Activated naive CD4-positive, alpha-beta T cell treated with Interleukin-2 at 50 U/mL for 16 hours (primary cell): ENCODE data around the gene TTLL11.

Experiments used
- DNase-seq: peaks from one replicate; pipeline ENCODE4 v3.0.0-alpha.2; 2020

The TTLL11 gene

GRCh38 chr9:122107291-122107805 is 14.2 kb upstream of the TTLL11 start:
- no peak for DNase-seq

DNA sequence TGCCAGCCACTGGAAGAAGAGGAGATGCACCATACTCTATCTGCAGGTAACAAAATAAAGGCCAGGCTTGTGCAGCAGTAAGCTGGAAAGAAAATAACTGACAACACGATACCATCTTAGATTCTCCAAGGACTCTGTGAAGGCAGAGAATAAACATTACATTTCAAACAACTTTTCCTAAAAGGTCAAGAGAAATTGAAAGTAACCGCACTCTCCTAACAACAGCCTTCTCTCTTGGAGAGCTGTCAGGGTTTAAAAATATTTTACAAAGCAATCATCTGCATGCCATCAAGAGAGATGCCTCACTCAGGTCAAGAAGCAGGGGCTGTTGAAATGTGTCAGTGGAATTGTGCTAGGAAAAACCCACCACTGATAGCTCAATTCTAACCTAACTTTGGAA is 13.5 kb upstream of the TTLL11 start:
- DNase-seq = no peak

DNA sequence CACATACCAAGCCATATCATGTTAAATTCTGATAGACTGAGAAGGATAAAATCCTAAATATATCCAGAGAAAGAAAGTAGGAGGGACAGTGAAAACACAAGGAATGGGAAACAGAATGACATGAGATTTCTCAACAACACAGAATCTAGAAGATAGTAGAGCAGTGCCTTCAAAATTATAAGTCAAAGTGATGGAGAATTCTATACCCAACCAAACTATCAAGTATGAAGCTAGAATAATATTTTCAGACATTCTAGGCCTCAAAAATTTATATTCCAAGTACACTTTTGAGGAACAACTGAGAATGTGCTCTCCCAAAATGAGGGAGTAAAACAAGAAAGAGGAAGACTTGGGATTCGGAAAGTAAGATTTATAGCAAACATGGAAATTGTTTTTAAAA is 10.9 kb upstream of the TTLL11 start:
- DNase-seq = no peak

DNA sequence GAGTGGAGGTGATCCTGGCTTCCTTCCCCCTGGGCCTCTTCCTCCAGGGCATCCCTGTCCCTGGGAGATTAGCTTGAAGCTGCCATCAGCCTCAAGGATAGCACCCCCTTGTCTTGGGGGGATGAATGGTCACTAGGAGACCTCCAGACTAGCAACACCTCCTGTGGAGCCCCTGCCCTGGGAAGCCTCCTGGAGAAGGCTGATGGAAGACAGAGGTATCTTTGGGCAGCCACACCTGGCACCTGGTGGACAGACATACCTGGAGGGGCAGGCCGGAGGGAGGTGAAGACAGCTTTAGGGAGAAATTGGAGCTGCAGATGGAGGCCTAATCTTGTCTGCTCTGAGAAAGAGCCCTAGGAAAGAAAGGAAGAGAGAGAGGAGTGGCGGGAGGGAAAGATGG is 9.0 kb upstream of the TTLL11 start:
- DNase-seq = no peak

- no peak for DNase-seq
These were observed 7.6 kb upstream of the TTLL11 start for GRCh38 chr9:122100756-122101155.

GRCh38 chr9:122099271-122099869 is 6.3 kb upstream of the TTLL11 start:
- DNase-seq = peak; percentile 81

- DNase-seq = no peak
These were observed 4.7 kb upstream of the TTLL11 start for GRCh38 chr9:122097679-122098315.

GRCh38 chr9:122096620-122097415 is 3.7 kb upstream of the TTLL11 start:
- DNase-seq = no peak

- DNase-seq = peak; percentile 57
These were observed 2.1 kb upstream of the TTLL11 start for GRCh38 chr9:122095010-122095767.

DNA sequence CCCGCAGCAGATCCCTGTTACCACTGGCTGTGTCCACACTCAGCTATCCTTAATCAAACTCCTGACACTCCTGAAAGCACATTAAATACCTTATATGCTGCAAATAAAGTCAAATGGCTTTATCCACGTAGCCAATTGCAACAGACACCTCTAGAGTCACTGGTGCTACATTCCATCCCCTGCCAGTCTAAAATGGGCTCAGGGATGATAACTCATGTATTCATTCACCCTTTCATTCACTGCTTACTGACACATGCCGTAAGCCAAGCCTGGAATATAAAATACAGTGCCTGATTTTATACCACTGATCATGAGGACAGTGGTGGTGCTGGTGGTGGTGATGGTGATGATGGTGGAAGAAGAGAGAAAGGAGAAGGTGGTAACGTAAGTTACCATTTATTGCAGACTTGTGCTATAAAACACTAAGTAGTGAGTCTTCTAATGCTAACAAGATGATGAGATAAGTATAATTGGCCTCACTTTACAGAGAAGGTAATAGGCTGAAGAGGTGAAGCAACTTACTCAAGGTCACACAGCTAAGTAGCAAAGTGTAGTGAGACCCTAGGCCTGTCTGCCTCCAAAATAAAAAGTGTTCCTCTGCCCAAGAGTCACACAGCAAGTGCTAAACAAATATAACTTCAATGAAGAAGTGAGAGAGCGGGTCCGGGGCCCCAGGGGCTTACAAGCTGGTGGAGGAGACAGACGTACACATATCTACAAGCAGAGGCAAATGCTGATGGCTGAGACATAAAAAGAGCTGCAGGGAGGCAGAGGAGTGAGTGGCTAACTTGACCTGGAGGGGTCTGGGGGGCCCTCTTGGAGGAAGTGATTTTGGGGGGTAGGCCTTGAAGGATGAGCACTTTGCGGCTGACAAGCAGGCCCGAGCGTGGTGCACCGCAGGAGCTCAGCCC is 1.2 kb downstream of the TTLL11 start:
- no peak for DNase-seq

GRCh38 chr9:122090981-122091380 is 2.1 kb downstream of the TTLL11 start:
- DNase-seq = no peak

DNA sequence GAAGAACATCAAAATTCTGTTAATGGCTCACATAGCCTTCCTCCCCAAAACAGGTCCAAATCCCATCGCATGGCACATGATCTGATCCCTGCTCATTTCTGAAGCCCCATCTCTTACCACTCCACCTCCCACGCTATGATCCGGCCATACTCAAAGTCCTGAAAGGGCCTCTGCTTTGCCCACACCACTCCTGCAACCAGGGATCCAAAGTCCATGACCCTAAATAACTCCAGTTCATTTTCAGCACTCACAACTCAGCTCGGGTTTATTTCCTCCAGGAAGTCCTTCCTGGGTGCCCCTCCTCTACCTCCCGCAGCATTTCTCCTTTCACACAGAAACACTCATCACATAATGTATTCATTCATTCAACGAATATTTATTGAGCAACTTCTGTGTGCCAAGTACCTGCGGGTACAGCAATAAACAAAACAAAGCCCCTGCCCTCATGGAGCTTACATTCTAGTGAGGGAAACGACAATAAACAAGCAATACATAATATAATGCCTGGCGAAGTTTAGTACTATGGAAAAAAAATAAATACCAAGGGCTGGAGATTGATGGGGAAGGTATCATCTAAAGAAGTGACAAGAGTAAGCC is 2.7 kb downstream of the TTLL11 start:
- DNase-seq = no peak

DNA sequence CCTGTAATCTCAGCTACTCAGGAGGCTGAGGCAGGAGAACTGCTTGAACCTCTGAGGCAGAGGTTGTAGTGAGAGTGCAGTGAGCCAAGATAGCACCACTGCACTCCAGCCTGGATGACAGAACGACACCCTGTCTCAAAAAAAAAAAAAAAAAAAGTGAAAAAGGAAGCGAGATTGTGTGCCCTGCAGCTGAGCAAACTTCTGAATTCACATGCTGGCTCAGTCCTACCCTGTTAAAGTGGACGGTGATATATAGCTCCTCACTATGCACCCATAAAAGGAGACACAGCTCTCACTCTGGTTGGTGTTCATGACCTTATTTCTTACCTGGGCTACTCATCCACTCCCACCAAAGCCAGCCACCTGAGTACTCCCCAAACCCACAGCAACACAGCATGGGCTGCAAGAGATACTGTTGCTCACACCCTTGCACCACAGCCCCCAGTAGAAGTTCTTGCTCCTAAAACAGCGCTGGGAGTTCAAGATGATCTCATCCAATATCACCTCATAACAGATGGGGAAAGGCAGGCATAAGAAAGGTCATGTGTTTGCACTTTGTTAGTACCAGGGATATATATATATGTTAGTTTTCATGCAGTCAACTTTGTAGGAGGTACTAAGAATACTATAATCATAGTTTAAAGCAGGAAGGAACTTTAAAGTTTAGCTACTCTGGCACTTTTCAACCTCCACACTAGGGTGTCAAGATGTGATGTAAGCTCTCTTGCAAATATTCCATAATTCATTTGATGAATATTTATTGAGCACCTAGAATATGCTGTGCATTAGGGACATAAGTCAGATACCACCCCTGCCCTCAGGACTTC is 4.0 kb downstream of the TTLL11 start:
- no peak for DNase-seq

DNA sequence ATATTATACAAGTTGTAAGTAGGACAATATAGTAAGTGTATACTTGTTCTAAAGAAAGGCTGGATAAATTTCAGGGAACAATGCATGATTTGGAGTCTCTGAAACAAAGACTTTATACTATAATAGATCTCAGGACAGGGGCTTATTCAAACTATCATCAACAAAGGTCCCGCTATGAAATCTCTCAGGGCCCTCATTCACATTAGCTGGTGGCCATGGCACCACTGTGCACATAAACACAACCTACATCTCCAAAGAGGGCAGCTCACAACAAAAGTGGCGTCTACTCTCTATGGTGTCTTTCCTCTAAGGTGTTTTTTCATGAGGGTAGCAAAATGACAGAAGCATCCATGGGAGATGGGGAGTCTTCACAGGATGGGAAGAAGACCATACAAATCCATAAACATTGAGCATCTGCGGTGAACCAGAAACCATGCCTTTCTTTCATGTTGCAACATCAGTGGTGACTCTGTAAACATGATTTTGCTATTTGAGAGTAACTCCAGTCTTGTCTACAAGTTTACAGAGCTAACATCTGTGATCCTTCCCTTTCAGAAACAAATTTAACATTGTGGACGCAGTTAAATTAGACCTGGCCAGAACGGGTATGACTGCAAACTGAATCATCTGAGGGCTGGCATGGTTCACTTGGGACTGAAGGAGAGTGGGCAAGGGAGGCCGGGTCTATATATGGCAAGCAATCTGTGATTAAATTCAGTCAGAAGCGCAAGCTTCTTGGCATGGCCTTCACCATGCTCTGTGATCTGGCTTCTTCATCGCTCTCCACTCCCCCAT is 5.5 kb downstream of the TTLL11 start:
- no peak for DNase-seq

- DNase-seq = no peak
These were observed 6.2 kb downstream of the TTLL11 start for GRCh38 chr9:122086873-122087272.

DNA sequence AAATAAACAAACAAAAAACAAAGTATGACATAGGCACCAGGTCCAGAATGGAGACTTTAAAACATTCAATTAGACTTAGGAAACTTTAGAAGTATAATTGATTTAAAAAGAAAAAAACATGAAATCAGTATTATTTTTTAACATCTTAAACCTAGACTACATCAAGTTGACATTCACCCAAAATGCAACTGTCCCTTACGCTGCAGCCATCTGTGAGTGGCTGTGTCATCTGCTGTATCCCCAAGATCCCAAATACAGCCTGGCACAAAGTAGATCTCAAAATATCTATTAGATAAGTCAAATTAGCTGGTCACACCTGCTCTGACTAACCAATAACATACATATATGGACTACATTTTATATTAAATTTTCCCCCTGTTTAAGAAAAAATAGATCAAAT is 7.8 kb downstream of the TTLL11 start:
- DNase-seq = no peak

DNA sequence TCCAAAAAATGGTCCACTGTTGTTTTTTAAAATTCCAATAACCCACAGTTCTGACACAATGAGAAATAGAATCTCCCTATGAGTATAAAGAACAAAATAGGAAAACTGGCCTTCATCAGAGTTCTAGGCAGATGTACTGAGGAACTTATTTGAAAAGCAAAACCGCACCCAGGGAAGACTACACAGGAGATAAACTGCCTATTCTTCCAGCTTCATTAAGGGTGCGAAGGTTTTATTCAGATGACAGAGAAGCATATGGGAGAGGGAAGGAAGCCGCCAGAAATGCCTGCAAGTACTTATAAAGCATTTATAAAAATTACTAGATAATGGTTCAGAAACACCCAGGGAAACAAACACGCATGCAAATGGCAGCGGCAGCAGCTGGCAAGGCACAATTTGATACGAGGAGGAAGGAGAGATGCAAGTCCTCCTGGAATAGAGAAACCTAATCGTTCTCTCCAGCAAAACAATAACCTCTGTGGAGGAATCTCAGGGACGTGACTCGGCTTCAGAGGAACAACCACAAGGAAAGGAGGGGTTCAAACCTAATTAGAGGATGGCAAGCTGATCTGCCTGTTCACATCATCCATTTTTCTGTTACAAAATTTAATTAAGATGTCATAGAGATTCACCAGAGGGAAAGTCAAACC is 9.0 kb downstream of the TTLL11 start:
- no peak for DNase-seq

DNA sequence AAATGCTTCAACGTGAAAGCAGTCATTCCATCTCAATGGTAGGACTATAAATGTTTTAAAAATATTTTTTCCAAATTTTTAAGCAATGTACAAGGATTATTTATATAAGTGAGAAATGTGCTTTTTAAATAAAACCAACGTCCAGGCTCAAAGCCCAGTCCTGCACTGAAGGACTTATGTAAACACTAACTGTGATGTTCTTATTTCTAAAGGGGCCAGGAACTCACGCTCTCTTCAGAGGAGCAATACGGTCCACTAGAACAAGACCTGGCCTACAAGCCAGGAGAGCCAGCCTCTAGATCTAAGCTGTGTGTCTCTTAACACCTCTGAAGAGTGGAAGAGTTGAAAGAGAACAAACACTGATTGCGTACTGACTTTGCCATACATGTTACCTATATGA is 12.1 kb downstream of the TTLL11 start:
- DNase-seq = no peak

DNA sequence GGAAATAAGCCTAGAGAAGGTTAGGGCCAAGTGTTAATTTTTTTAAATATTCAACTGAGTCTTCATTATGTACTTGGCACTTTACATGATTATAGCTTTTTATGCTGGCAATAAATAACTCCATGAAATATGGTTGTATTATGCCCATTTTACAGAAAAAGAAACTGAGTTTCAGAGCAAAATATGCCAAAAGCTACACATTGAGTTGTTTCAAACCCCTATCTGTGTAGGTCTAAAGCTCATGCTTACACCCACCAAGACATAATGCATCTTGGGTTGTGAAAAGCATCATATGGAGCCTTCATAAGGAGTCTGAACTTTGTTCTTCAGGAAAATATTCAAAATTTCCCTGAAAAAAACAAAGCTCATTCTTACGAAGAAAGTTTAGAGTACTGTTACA is 14.6 kb downstream of the TTLL11 start:
- no peak for DNase-seq
